ENCODE results near the gene IL16.

The IL16 gene

DNA sequence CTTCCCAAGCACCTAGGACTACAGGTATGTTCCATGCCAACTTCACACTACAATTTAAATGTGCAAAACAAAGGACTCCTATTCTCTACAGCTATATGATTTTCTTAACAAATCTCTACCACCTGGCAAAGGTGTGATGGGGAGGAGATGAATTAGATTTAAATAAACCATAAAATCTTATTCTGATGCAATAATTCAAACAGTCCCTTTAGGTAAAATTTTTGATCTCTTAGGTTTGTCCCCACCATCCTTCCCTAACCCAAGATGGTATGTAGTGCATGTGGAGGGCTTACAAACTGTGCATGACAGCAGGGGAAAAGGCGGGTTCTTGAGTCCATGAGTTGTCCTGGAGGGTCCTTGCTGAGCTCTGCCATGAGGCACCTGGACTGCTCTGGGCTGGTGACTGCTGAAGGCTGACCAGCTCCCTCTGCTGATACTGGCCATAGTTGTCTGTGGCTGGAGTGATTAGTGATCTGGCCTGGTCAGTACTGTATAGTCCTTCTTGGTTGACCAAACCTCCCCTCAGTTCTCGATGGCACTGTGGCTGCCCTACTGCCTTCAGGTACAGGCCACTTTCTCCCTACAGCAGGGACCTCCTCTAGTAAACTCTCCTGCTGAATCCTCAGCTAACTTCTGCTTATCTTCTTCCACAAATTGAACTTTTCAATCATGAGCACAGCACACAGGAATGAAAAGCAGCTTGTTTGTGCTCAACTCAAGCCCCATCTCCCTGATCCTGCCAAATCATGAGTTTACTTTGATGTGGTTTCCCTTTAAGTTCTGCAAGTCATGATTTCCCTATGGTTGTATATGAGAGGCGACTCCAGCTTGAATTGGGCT lies 32.5 kb upstream of the IL16 start:
- in situ Hi-C loops (cut with MboI; ENCODE audit: low sequenced_read_pairs, unreplicated experiment) = no loop called here
- no peak for TF ChIP-seq CTCF (IDR thresholded peaks at IDR 0.05; ENCODE audit: borderline replicate concordance, control extremely low read depth, extremely low read depth, insufficient read depth, missing control alignments)
- DNase-seq (ENCODE audit: low spot score) = peak; percentile 36

- no peak for DNase-seq (ENCODE audit: low spot score)
- in situ Hi-C loops (cut with MboI; ENCODE audit: low sequenced_read_pairs, unreplicated experiment) = no loop called here
- no peak for TF ChIP-seq CTCF (IDR thresholded peaks at IDR 0.05; ENCODE audit: borderline replicate concordance, control extremely low read depth, extremely low read depth, insufficient read depth, missing control alignments)
Measured at GRCh38 chr15:81165535-81165934, 31.1 kb upstream of the IL16 start.

DNA sequence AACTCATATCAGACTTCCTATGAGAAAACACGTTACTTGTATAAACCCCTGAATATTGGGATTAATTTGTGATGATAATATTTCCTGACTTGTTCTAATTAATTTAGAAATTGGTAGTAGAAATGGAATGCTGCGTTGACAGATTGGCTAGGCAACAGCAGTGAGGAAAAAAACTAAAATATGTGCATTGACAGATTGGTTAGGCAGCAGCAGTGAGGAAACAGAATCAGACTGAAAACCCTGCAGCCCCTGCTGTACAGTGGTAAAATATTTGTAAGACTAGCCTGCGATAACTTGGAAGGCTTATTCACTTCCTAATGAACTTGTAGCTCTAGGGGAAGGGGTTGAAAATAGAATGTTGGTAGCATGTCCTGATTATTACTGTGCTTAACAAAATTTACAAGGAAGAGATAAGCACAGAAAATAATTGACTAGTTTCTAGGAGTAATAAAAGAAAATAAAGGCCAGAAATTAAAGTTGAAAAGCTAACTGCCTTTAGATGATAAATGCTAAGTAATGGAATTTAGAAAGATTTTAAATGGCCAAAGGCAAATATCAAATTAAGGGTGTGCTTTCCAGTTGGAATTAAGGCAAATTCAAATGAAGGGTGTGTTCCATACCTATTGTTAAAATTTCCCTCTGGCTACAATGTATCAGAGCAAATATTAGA lies 29.9 kb upstream of the IL16 start:
- no peak for DNase-seq (ENCODE audit: low spot score)
- in situ Hi-C loops (cut with MboI; ENCODE audit: low sequenced_read_pairs, unreplicated experiment) = no loop called here
- TF ChIP-seq CTCF (IDR thresholded peaks at IDR 0.05; ENCODE audit: borderline replicate concordance, control extremely low read depth, extremely low read depth, insufficient read depth, missing control alignments) = no peak

- no peak for DNase-seq (ENCODE audit: low spot score)
- TF ChIP-seq CTCF (IDR thresholded peaks at IDR 0.05; ENCODE audit: borderline replicate concordance, control extremely low read depth, extremely low read depth, insufficient read depth, missing control alignments) = no peak
- in situ Hi-C loops (cut with MboI; ENCODE audit: low sequenced_read_pairs, unreplicated experiment) = no loop called here
Measured at GRCh38 chr15:81168131-81168526, 28.6 kb upstream of the IL16 start.

- in situ Hi-C loops (cut with MboI; ENCODE audit: low sequenced_read_pairs, unreplicated experiment) = no loop called here
- TF ChIP-seq CTCF (IDR thresholded peaks at IDR 0.05; ENCODE audit: borderline replicate concordance, control extremely low read depth, extremely low read depth, insufficient read depth, missing control alignments) = no peak
- DNase-seq (ENCODE audit: low spot score) = no peak
Measured at GRCh38 chr15:81168644-81169043, 28.0 kb upstream of the IL16 start.

GRCh38 chr15:81170511-81170910 lies 26.2 kb upstream of the IL16 start:
- in situ Hi-C loops (cut with MboI; ENCODE audit: low sequenced_read_pairs, unreplicated experiment) = no loop called here
- DNase-seq (ENCODE audit: low spot score) = no peak
- no peak for TF ChIP-seq CTCF (IDR thresholded peaks at IDR 0.05; ENCODE audit: borderline replicate concordance, control extremely low read depth, extremely low read depth, insufficient read depth, missing control alignments)
